SU-DHL-6 (cell line): ENCODE data around the gene NTM.

Experiments used
- H2AFZ ChIP-seq: fragments of 200-600 bp; sonication (generic); 2 replicates; pipeline ENCODE4 v1.6.1; 2014; ENCODE audit warnings: low read depth, mild to moderate bottlenecking, moderate library complexity, mixed read lengths, antibody characterized with exemption, low read length; ENCODE audit not compliant: severe bottlenecking
- H3F3A ChIP-seq: fragments of 200-600 bp; shearing (Covaris generic); 2 replicates; pipeline ENCODE4 v1.6.0; 2016; ENCODE audit warnings: antibody characterized with exemption, mild to moderate bottlenecking; ENCODE audit not compliant: insufficient read depth
- H3K27ac ChIP-seq: fragments of 200-600 bp; sonication (generic); 2 replicates; pipeline ENCODE4 v1.5.1; 2016; ENCODE audit warnings: low read depth, mild to moderate bottlenecking, low read length, moderate library complexity, mixed read lengths
- H3K27me3 ChIP-seq: fragments of 200-600 bp; sonication (generic), shearing (Covaris generic); 2 replicates; pipeline ENCODE4 v1.6.0; 2014; ENCODE audit warnings: mild to moderate bottlenecking, low read length
- H3K36me3 ChIP-seq: fragments of 200-600 bp; sonication (generic); 2 replicates; pipeline ENCODE4 v1.6.1; 2014; ENCODE audit warnings: mild to moderate bottlenecking, low read length, mixed read lengths
- H3K4me2 ChIP-seq: fragments of 300-600, 200-600 bp; shearing (Covaris generic), sonication (generic); 2 replicates; pipeline ENCODE4 v1.6.0; 2014; ENCODE audit warnings: low read length, low read depth, mild to moderate bottlenecking; ENCODE audit not compliant: poor library complexity, severe bottlenecking
- H3K4me3 ChIP-seq: fragments of 200-600 bp; sonication (generic); 2 replicates; pipeline ENCODE4 v1.5.1; 2014; ENCODE audit warnings: antibody characterized with exemption, low read length, mild to moderate bottlenecking, mixed read lengths; ENCODE audit not compliant: insufficient read depth, poor library complexity, severe bottlenecking
- H3K79me2 ChIP-seq: fragments of 200-600 bp; sonication (generic); 2 replicates; pipeline ENCODE4 v1.6.1; 2014; ENCODE audit warnings: mild to moderate bottlenecking, low read length, moderate library complexity; ENCODE audit not compliant: insufficient read depth
- H3K9ac ChIP-seq: fragments of 200-600 bp; sonication (generic); 2 replicates; pipeline ENCODE4 v1.7.0; 2014; ENCODE audit warnings: mild to moderate bottlenecking, low read length
- H3K9me2 ChIP-seq: fragments of 200-600 bp; sonication (generic); replicated peaks from 2 replicates; pipeline ENCODE4 v1.6.1; 2014; ENCODE audit warnings: low read length; ENCODE audit not compliant: insufficient read depth
- H3K9me3 ChIP-seq: fragments of 200-600 bp; sonication (generic); 2 replicates; pipeline ENCODE4 v1.6.1; 2014; ENCODE audit warnings: low read length, mixed read lengths; ENCODE audit not compliant: insufficient read depth
- H4K20me1 ChIP-seq: fragments of 200-600 bp; sonication (generic); 2 replicates; pipeline ENCODE4 v1.6.1; 2014; ENCODE audit warnings: low read depth, mild to moderate bottlenecking, antibody characterized with exemption, low read length, moderate library complexity, mixed read lengths
- CTCF ChIP-seq: fragments of 200-600 bp; sonication (generic); IDR thresholded peaks from one replicate; pipeline ENCODE4 v1.5.1; 2017; ENCODE audit warnings: antibody characterized with exemption, mild to moderate bottlenecking, low read length, moderate library complexity; ENCODE audit not compliant: insufficient read depth, poor library complexity, severe bottlenecking
- EZH2phosphoT487 ChIP-seq: fragments of 200-600 bp; sonication (generic), shearing (Covaris generic); conservative IDR thresholded peaks from 2 replicates; pipeline ENCODE4 v1.6.1; 2018; ENCODE audit warnings: mild to moderate bottlenecking, antibody characterized with exemption, low read length, moderate library complexity, mixed read lengths

The NTM gene

GRCh38 chr11:131977231-131977630, 606.8 kb downstream of the NTM start:
- Histone ChIP-seq H3K27me3 (no peaks in the 10 kb centered on the region), H3F3A (no peaks in the 10 kb centered on the region), H3K36me3 (no peaks in the 10 kb centered on the region), H2AFZ (no peak overlapping the region), H4K20me1 (no peaks in the 10 kb centered on the region), H3K9me3 (no peaks in the 10 kb centered on the region), H3K27ac (no peak overlapping the region), H3K9me2 (no peaks in the 10 kb centered on the region), H3K9ac (no peak overlapping the region), H3K79me2 (no peaks in the 10 kb centered on the region), H3K4me2 (no peak overlapping the region), H3K4me3 (no peak overlapping the region)
- no peak for TF ChIP-seq CTCF
- no peak for TF ChIP-seq EZH2phosphoT487

- Histone ChIP-seq H3K9me3 (no peaks in the 10 kb centered on the region), H2AFZ (no peak overlapping the region), H3K9ac (no peak overlapping the region), H3K79me2 (no peaks in the 10 kb centered on the region), H3K4me2 (no peak overlapping the region), H4K20me1 (no peaks in the 10 kb centered on the region), H3K27me3 (no peaks in the 10 kb centered on the region), H3F3A (no peaks in the 10 kb centered on the region), H3K27ac (no peak overlapping the region), H3K36me3 (no peaks in the 10 kb centered on the region), H3K9me2 (no peaks in the 10 kb centered on the region), H3K4me3 (no peak overlapping the region)
- TF ChIP-seq EZH2phosphoT487: no peak
- TF ChIP-seq CTCF: no peak
These were observed 607.4 kb downstream of the NTM start for GRCh38 chr11:131977854-131978253.

- no peak overlapping the region for H3K27ac ChIP-seq
- no peaks in the 10 kb centered on the region for H3F3A ChIP-seq
- TF ChIP-seq EZH2phosphoT487 (no peak), CTCF (no peak)
- H3K4me3 ChIP-seq: no peak overlapping the region
- H3K27me3 ChIP-seq: no peaks in the 10 kb centered on the region
- no peaks in the 10 kb centered on the region for H4K20me1 ChIP-seq
- no peak overlapping the region for H2AFZ ChIP-seq
- H3K9me3 ChIP-seq: no peaks in the 10 kb centered on the region
- H3K9me2 ChIP-seq: no peaks in the 10 kb centered on the region
- no peak overlapping the region for H3K4me2 ChIP-seq
- no peaks in the 10 kb centered on the region for H3K36me3 ChIP-seq
- H3K9ac ChIP-seq: no peak overlapping the region
- no peaks in the 10 kb centered on the region for H3K79me2 ChIP-seq
These were observed 607.9 kb downstream of the NTM start for GRCh38 chr11:131978351-131978750.
